Keratinocyte (primary cell): ENCODE measurements around the gene SYNE1. TPM values are rescaled to one million over a fixed set of nuclear protein-coding genes. Genes with fewer than 3 reads are reported as not detected.

ENCODE experiments used
- DNase-seq: peaks from one replicate; pipeline ENCODE4 v3.0.0-alpha.2; 2011; ENCODE audit warnings: low read depth, missing footprints, low spot score
- FAIRE-seq: peaks from 2 replicates; lab custom pipeline; 2011; peaks lifted over from hg19 to GRCh38; lab: Jason Lieb, UNC
- H2AFZ ChIP-seq: 2 replicates; pipeline ENCODE4 v1.6.0; 2012; ENCODE audit warnings: low read length, control low read depth, inconsistent platforms; ENCODE audit not compliant: control insufficient read depth
- H3K27ac ChIP-seq: 2 replicates; pipeline ENCODE4 v1.5.1; 2011; ENCODE audit warnings: low read length; ENCODE audit not compliant: control insufficient read depth, insufficient read depth
- H3K27me3 ChIP-seq: 3 replicates; pipeline ENCODE4 v1.6.0; 2011; ENCODE audit warnings: low read length; ENCODE audit not compliant: control insufficient read depth, insufficient read depth; ENCODE audit errors: extremely low read depth
- H3K36me3 ChIP-seq, 2 experiments: 2 replicates in 1 of 2; 3 replicates in 1 of 2; pipeline ENCODE4 v1.5.1; 2011; ENCODE audit warnings: low read length in 2 of 2, mild to moderate bottlenecking in 1 of 2; ENCODE audit not compliant: control insufficient read depth in 2 of 2, insufficient read depth in 2 of 2; ENCODE audit errors: extremely low read depth in 1 of 2
- H3K4me1 ChIP-seq: 3 replicates; pipeline ENCODE4 v1.5.1; 2011; ENCODE audit warnings: low read length; ENCODE audit not compliant: control insufficient read depth, insufficient read depth; ENCODE audit errors: extremely low read depth
- H3K4me2 ChIP-seq: 3 replicates; pipeline ENCODE4 v1.6.0; 2011; ENCODE audit warnings: low read depth, low read length; ENCODE audit not compliant: control insufficient read depth, insufficient read depth; ENCODE audit errors: extremely low read depth
- H3K4me3 ChIP-seq, 3 experiments: fragments of 200-600 bp in 1 of 3; sonication (generic) in 1 of 3; 2 replicates in 2 of 3; 3 replicates in 1 of 3; pipeline ENCODE4 v1.5.1; 2011 to 2016; ENCODE audit warnings: low read length in 3 of 3, mild to moderate bottlenecking in 3 of 3, control low read depth in 2 of 3, inconsistent platforms in 1 of 3, low read depth in 1 of 3, mixed read lengths in 1 of 3, mixed run types in 1 of 3, moderate library complexity in 1 of 3; ENCODE audit not compliant: control insufficient read depth in 2 of 3, insufficient read depth in 2 of 3; ENCODE audit errors: extremely low read depth in 1 of 3
- H3K79me2 ChIP-seq: 2 replicates; pipeline ENCODE4 v1.6.0; 2012; ENCODE audit warnings: low read length; ENCODE audit not compliant: control insufficient read depth, insufficient read depth
- H3K9ac ChIP-seq: 3 replicates; pipeline ENCODE4 v1.6.0; 2011; ENCODE audit warnings: low read length; ENCODE audit not compliant: control insufficient read depth, insufficient read depth; ENCODE audit errors: extremely low read depth
- H3K9me1 ChIP-seq: 3 replicates; pipeline ENCODE4 v1.6.0; 2011; ENCODE audit warnings: low read length; ENCODE audit not compliant: control insufficient read depth, insufficient read depth; ENCODE audit errors: extremely low read depth
- H3K9me3 ChIP-seq: 2 replicates; pipeline ENCODE4 v1.5.1; 2012; ENCODE audit warnings: low read depth, low read length; ENCODE audit not compliant: control insufficient read depth
- H4K20me1 ChIP-seq: 3 replicates; pipeline ENCODE4 v1.6.0; 2011; ENCODE audit warnings: low read length; ENCODE audit not compliant: control insufficient read depth, insufficient read depth; ENCODE audit errors: extremely low read depth
- CTCF ChIP-seq, 3 experiments: IDR thresholded peaks in 1 of 3; conservative IDR thresholded peaks in 1 of 3; optimal IDR thresholded peaks in 1 of 3; 2 replicates in 2 of 3; 3 replicates in 1 of 3; pipeline versions ENCODE3 to v1.5.1; 2011; ENCODE audit warnings: low read length in 3 of 3, mild to moderate bottlenecking in 3 of 3, moderate library complexity in 2 of 3, control low read depth in 1 of 3, inconsistent platforms in 1 of 3; ENCODE audit not compliant: insufficient read depth in 2 of 3; ENCODE audit errors: extremely low read depth in 1 of 3
- EZH2 ChIP-seq: IDR thresholded peaks from one replicate; pipeline ENCODE4 v1.6.1; 2012; ENCODE audit warnings: inconsistent platforms, mild to moderate bottlenecking, low read length, moderate library complexity
- dilution Hi-C: fragments of 300-500 bp; cut with MboI; formaldehyde crosslinking; loops from one replicate; pipeline ENCODE4 v1.7.0; 2020; ENCODE audit warnings: low sequenced_read_pairs; ENCODE audit not compliant: extremely low pct_ligation_motif_present
- polyA plus RNA-seq, 5 experiments: library from polyadenylated mRNA; depleted of rRNA in 3 of 5; stranded (reverse) in 3 of 5; stranded (forward) in 1 of 5; unstranded in 1 of 5; fragments of >200 nt; gene quantifications; 1 replicate in 1 of 5; 2 replicates in 3 of 5; 3 replicates in 1 of 5; pipeline versions ENCODE4 v1.2.1 to v1.2.3, GENCODE V29; 2011 to 2012; ENCODE audit warnings: missing spikeins in 2 of 5, low read depth in 1 of 5, low replicate concordance in 1 of 5

Gene SYNE1
- polyA plus RNA-seq, 1 donor (not counting 4 experiments of a cell fraction or from before 2014, with no cell fraction given) = 4.0 TPM

GRCh38 chr6:152313542-152314482 lies 323.4 kb downstream of the SYNE1 start:
- Histone ChIP-seq H3K4me1 (peaks cover 10% of the 10 kb centered on the region), H3K79me2 (no peaks in the 10 kb centered on the region), H2AFZ (peak overlapping the region; percentile 36), H4K20me1 (no peaks in the 10 kb centered on the region), H3K9me3 (no peaks in the 10 kb centered on the region), H3K9me1 (no peaks in the 10 kb centered on the region), H3K4me3 (no peak overlapping the region), H3K4me2 (no peak overlapping the region), H3K36me3 (no peaks in the 10 kb centered on the region), H3K9ac (no peak overlapping the region), H3K27me3 (no peaks in the 10 kb centered on the region), H3K27ac (no peak overlapping the region)
- DNase-seq (no peak), FAIRE-seq (peak; percentile 39)
- dilution Hi-C loops = no loop called here
- TF ChIP-seq EZH2 = no peak
- no peak for TF ChIP-seq CTCF (optimal IDR thresholded peaks at IDR 0.05 in 1 of 3, IDR thresholded peaks at IDR 0.05 in 1 of 3, conservative IDR thresholded peaks at IDR 0.05 in 1 of 3; ENCODE audit: extremely low read depth in 1 of 3, insufficient read depth in 2 of 3, low read length in 3 of 3)

- no peak overlapping the region for H3K27ac ChIP-seq
- DNase-seq (no peak), FAIRE-seq (no peak)
- peaks cover 10% of the 10 kb centered on the region for H3K4me1 ChIP-seq
- H3K9me1 ChIP-seq = no peaks in the 10 kb centered on the region
- no peak overlapping the region for H3K4me3 ChIP-seq
- no peaks in the 10 kb centered on the region for H3K27me3 ChIP-seq
- no peak overlapping the region for H3K9ac ChIP-seq
- H2AFZ ChIP-seq = no peak overlapping the region
- H3K9me3 ChIP-seq = no peaks in the 10 kb centered on the region
- TF ChIP-seq EZH2 = no peak
- no peak for TF ChIP-seq CTCF (optimal IDR thresholded peaks at IDR 0.05 in 1 of 3, IDR thresholded peaks at IDR 0.05 in 1 of 3, conservative IDR thresholded peaks at IDR 0.05 in 1 of 3; ENCODE audit: extremely low read depth in 1 of 3, insufficient read depth in 2 of 3, low read length in 3 of 3)
- no peaks in the 10 kb centered on the region for H3K36me3 ChIP-seq
- H3K4me2 ChIP-seq = no peak overlapping the region
- dilution Hi-C loops = no loop called here
- no peaks in the 10 kb centered on the region for H4K20me1 ChIP-seq
- H3K79me2 ChIP-seq = no peaks in the 10 kb centered on the region
Measured at GRCh38 chr6:152312434-152312833, 324.7 kb downstream of the SYNE1 start.
